ENCODE measurements around the gene UBALD2.
"Not testable (repeated sequence)": the region's sequence is repeated elsewhere in the genome, so short reads cannot be mapped to it uniquely, and the experiment has no call there.

UBALD2 gene

GRCh38 chr17:76243826-76244679, 21.1 kb upstream of the UBALD2 start:
- in situ Hi-C loops (cut with MboI; ENCODE audit: low sequenced_read_pairs): no loop called here

GRCh38 chr17:76244721-76245120, 20.4 kb upstream of the UBALD2 start:
- in situ Hi-C loops (cut with MboI; ENCODE audit: low sequenced_read_pairs): not testable (repeated sequence)

- in situ Hi-C loops (cut with MboI; ENCODE audit: low sequenced_read_pairs): no loop called here
These were observed 18.8 kb upstream of the UBALD2 start for GRCh38 chr17:76246080-76247066.

GRCh38 chr17:76247304-76247703, 17.8 kb upstream of the UBALD2 start:
- in situ Hi-C loops (cut with MboI; ENCODE audit: low sequenced_read_pairs): no loop called here

- in situ Hi-C loops (cut with MboI; ENCODE audit: low sequenced_read_pairs): no loop called here
These were observed 16.9 kb upstream of the UBALD2 start for GRCh38 chr17:76248013-76248782.

GRCh38 chr17:76250141-76250540, 15.0 kb upstream of the UBALD2 start:
- in situ Hi-C loops (cut with MboI; ENCODE audit: low sequenced_read_pairs): no loop called here

GRCh38 chr17:76251478-76252039, 13.6 kb upstream of the UBALD2 start:
- in situ Hi-C loops (cut with MboI; ENCODE audit: low sequenced_read_pairs): no loop called here

GRCh38 chr17:76252040-76252954, 12.9 kb upstream of the UBALD2 start:
- in situ Hi-C loops (cut with MboI; ENCODE audit: low sequenced_read_pairs): no loop called here

GRCh38 chr17:76252967-76253766, 12.0 kb upstream of the UBALD2 start:
- in situ Hi-C loops (cut with MboI; ENCODE audit: low sequenced_read_pairs): not testable (repeated sequence)

- in situ Hi-C loops (cut with MboI; ENCODE audit: low sequenced_read_pairs): no loop called here
These were observed 11.3 kb upstream of the UBALD2 start for GRCh38 chr17:76253841-76254240.

GRCh38 chr17:76254275-76254674, 10.9 kb upstream of the UBALD2 start:
- in situ Hi-C loops (cut with MboI; ENCODE audit: low sequenced_read_pairs): no loop called here

GRCh38 chr17:76255801-76256429, 9.2 kb upstream of the UBALD2 start:
- in situ Hi-C loops (cut with MboI; ENCODE audit: low sequenced_read_pairs): no loop called here

- in situ Hi-C loops (cut with MboI; ENCODE audit: low sequenced_read_pairs): not testable (repeated sequence)
These were observed 8.6 kb upstream of the UBALD2 start for GRCh38 chr17:76256430-76257050.

- in situ Hi-C loops (cut with MboI; ENCODE audit: low sequenced_read_pairs): loop anchor here (10.0 kb wide), 1 partner anchor 65 kb away; no protein-coding TSS in a partner anchor
These were observed 4.9 kb upstream of the UBALD2 start for GRCh38 chr17:76260220-76260619.

GRCh38 chr17:76260669-76261068, 4.5 kb upstream of the UBALD2 start:
- in situ Hi-C loops (cut with MboI; ENCODE audit: low sequenced_read_pairs): loop anchor here (10.0 kb wide), 1 partner anchor 66 kb away; no protein-coding TSS in a partner anchor

- in situ Hi-C loops (cut with MboI; ENCODE audit: low sequenced_read_pairs): loop anchor here (10.0 kb wide), 1 partner anchor 67 kb away; no protein-coding TSS in a partner anchor
These were observed 3.5 kb upstream of the UBALD2 start for GRCh38 chr17:76261421-76262215.

All from HL-60/S4 (cell line).